Thyroid gland (tissue), 4 donors: ENCODE measurements around the gene ROBO2. TPM values are rescaled to one million over a fixed set of nuclear protein-coding genes. Genes with fewer than 3 reads are reported as not detected.

ENCODE experiments used
- DNase-seq, 2 donors: peaks; one replicate each; pipeline ENCODE4 v3.0.0-alpha.2; 2019
- H3K27ac ChIP-seq, 3 donors: fragments of 200-600 bp; sonication (generic); 1 replicate in 2 of 3; 2 replicates in 1 of 3; pipeline ENCODE4 v1.5.1; 2016 to 2019; ENCODE audit warnings: mild to moderate bottlenecking in 1 of 3, moderate library complexity in 1 of 3
- H3K27me3 ChIP-seq: fragments of 200-600 bp; sonication (generic); one replicate; pipeline ENCODE4 v1.5.1; 2019
- H3K36me3 ChIP-seq, 2 donors: fragments of 200-600 bp; sonication (generic); one replicate each; pipeline ENCODE4 v1.5.1; 2016 to 2019
- H3K4me1 ChIP-seq, 2 donors: fragments of 200-600 bp; sonication (generic); one replicate each; pipeline ENCODE4 v1.5.1; 2017 to 2019
- H3K4me3 ChIP-seq, 3 donors: fragments of 200-600 bp; sonication (generic); replicated peaks in 1 of 3; 1 replicate in 2 of 3; 2 replicates in 1 of 3; pipeline ENCODE4 v1.5.1; 2016; ENCODE audit warnings: mild to moderate bottlenecking in 1 of 3
- H3K9me3 ChIP-seq: fragments of 200-600 bp; sonication (generic); one replicate; pipeline ENCODE4 v1.5.1; 2017
- POLR2A ChIP-seq, 2 donors: fragments of 450-650 bp; IDR thresholded peaks; one replicate each; pipeline ENCODE4 v1.6.1; 2017; ENCODE audit warnings: antibody characterized with exemption in 2 of 2, mild to moderate bottlenecking in 2 of 2, moderate library complexity in 1 of 2
- WGBS, 2 donors: methylation state at CpG; one replicate each; pipeline ENCODE4 v1.1.5; 2017; 5-methylcytosine and 5-hydroxymethylcytosine counted together
- intact Hi-C: fragments of 100-400 bp; cut with DNase I; formaldehyde crosslinking; loops from one replicate; pipeline ENCODE4 v1.15.1; 2023
- total RNA-seq, 4 donors: library from RNA; depleted of rRNA; stranded (reverse); fragments of >200 nt; gene quantifications; one replicate each; pipeline ENCODE4 v1.2.3, GENCODE V29; 2016
- TF ChIP-seq, protein P1 (sequence below), 6 experiments: fragments of 200-600 bp in 3 of 6; fragments of 450-650 bp in 3 of 6; sonication (generic) in 3 of 6; IDR thresholded peaks; one replicate each; pipeline ENCODE4 v1.5.1; 2016 to 2019; ENCODE audit warnings: antibody characterized with exemption in 6 of 6, mild to moderate bottlenecking in 2 of 6, inconsistent platforms in 1 of 6, moderate library complexity in 1 of 6

The ROBO2 gene
- total RNA-seq, 4 donors from 2014 or later: 0.56 to 1.5 TPM; not detected in 2

DNA sequence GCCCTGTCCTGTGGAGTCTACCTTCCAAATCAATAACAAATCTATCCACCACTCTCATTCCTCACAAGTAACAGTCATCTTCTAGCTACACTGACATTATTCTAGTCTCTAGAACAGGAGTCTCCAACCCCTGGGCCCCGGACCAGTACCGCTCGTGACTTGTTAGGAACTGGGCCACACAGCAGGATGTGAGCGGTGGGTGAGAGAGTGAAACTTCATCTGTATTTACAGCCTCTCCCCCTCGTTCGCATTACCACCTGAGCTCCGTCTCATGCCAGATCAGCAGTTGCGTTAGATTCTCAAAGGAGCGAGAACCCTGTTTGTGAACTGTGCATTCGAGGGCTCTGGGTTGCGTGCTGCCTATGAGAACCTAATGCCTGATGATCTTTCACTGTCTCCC lies 31.9 kb downstream of the ROBO2 start:
- intact Hi-C loops: no loop called here
- H3K9me3 ChIP-seq: no peaks in the 10 kb centered on the region
- no peaks in the 10 kb centered on the region for H3K4me1 ChIP-seq
- H3K27ac ChIP-seq: no peak overlapping the region
- no peaks in the 10 kb centered on the region for H3K36me3 ChIP-seq
- H3K27me3 ChIP-seq: no peaks in the 10 kb centered on the region
- 95 to 96% methylated on average over 11 of the region's 11 CpGs for WGBS, 2 donors
- no peak for DNase-seq
- no peak for TF ChIP-seq POLR2A (IDR thresholded peaks at IDR 0.05)
- TF ChIP-seq, protein P1, sequence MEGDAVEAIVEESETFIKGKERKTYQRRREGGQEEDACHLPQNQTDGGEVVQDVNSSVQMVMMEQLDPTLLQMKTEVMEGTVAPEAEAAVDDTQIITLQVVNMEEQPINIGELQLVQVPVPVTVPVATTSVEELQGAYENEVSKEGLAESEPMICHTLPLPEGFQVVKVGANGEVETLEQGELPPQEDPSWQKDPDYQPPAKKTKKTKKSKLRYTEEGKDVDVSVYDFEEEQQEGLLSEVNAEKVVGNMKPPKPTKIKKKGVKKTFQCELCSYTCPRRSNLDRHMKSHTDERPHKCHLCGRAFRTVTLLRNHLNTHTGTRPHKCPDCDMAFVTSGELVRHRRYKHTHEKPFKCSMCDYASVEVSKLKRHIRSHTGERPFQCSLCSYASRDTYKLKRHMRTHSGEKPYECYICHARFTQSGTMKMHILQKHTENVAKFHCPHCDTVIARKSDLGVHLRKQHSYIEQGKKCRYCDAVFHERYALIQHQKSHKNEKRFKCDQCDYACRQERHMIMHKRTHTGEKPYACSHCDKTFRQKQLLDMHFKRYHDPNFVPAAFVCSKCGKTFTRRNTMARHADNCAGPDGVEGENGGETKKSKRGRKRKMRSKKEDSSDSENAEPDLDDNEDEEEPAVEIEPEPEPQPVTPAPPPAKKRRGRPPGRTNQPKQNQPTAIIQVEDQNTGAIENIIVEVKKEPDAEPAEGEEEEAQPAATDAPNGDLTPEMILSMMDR (IDR thresholded peaks at IDR 0.05): no peak
- H3K4me3 ChIP-seq: no peak overlapping the region

- Histone ChIP-seq H3K4me1 (no peaks in the 10 kb centered on the region), H3K9me3 (no peaks in the 10 kb centered on the region), H3K36me3 (no peaks in the 10 kb centered on the region), H3K27ac (no peak overlapping the region), H3K27me3 (no peaks in the 10 kb centered on the region), H3K4me3 (no peak overlapping the region)
- intact Hi-C loops: no loop called here
- TF ChIP-seq, protein P1 (IDR thresholded peaks at IDR 0.05): no peak
- TF ChIP-seq POLR2A (IDR thresholded peaks at IDR 0.05): no peak
- WGBS, 2 donors: 71 to 87% methylated on average over 1 of the region's 1 CpG
- no peak for DNase-seq
Observed at GRCh38 chr3:77072232-77072631, 32.3 kb downstream of the ROBO2 start.

GRCh38 chr3:77078279-77078678 lies 38.4 kb downstream of the ROBO2 start:
- Histone ChIP-seq H3K9me3 (no peaks in the 10 kb centered on the region), H3K36me3 (no peaks in the 10 kb centered on the region), H3K4me3 (no peak overlapping the region), H3K27ac (no peak overlapping the region), H3K4me1 (peaks cover 0 to 7% of the 10 kb centered on the region in 2 donors), H3K27me3 (no peaks in the 10 kb centered on the region)
- no peak for DNase-seq
- 86 to 93% methylated on average over 2 of the region's 2 CpGs for WGBS, 2 donors
- TF ChIP-seq, protein P1 (IDR thresholded peaks at IDR 0.05): no peak
- no peak for TF ChIP-seq POLR2A (IDR thresholded peaks at IDR 0.05)
- intact Hi-C loops: no loop called here

- no peaks in the 10 kb centered on the region for H3K36me3 ChIP-seq
- H3K9me3 ChIP-seq: no peaks in the 10 kb centered on the region
- intact Hi-C loops: no loop called here
- no peak for DNase-seq
- no peaks in the 10 kb centered on the region for H3K27me3 ChIP-seq
- 88 to 91% methylated on average over 12 of the region's 12 CpGs for WGBS, 2 donors
- peaks cover 0 to 7% of the 10 kb centered on the region in 2 donors for H3K4me1 ChIP-seq
- TF ChIP-seq POLR2A (IDR thresholded peaks at IDR 0.05): no peak
- TF ChIP-seq, protein P1 (IDR thresholded peaks at IDR 0.05): no peak
- no peak overlapping the region for H3K4me3 ChIP-seq
- H3K27ac ChIP-seq: no peak overlapping the region
Observed at GRCh38 chr3:77079988-77080610, 40.2 kb downstream of the ROBO2 start.

- no peaks in the 10 kb centered on the region for H3K9me3 ChIP-seq
- H3K27ac ChIP-seq: peak overlapping the region in 2 of 3 donors; percentile 2 to 29
- 12 to 16% methylated on average over 3 of the region's 3 CpGs for WGBS, 2 donors
- peak; percentile 80 to 87 for DNase-seq
- H3K4me3 ChIP-seq: no peak overlapping the region
- H3K4me1 ChIP-seq: peaks cover 0 to 7% of the 10 kb centered on the region in 2 donors
- no peaks in the 10 kb centered on the region for H3K36me3 ChIP-seq
- H3K27me3 ChIP-seq: no peaks in the 10 kb centered on the region
- intact Hi-C loops: no loop called here
- TF ChIP-seq, protein P1 (IDR thresholded peaks at IDR 0.05): no peak
- TF ChIP-seq POLR2A (IDR thresholded peaks at IDR 0.05): no peak
Observed at GRCh38 chr3:77081240-77081661, 41.4 kb downstream of the ROBO2 start.
